SH-SY5Y (cell line): ENCODE data around the gene TESK1.

Source experiments
- GATA2 ChIP-seq: IDR thresholded peaks from 2 replicates; pipeline ENCODE4 v1.6.1; 2011; ENCODE audit warnings: mild to moderate bottlenecking, low read depth, low read length
- GATA3 ChIP-seq: IDR thresholded peaks from 2 replicates; pipeline ENCODE4 v1.6.1; 2011; ENCODE audit warnings: low read depth, mild to moderate bottlenecking, low read length, moderate library complexity

TESK1 gene

GRCh38 chr9:35653611-35654010 lies 48.5 kb downstream of the TESK1 start:
- TF ChIP-seq GATA2 (no peak), GATA3 (no peak)

- TF ChIP-seq GATA3: no peak
- TF ChIP-seq GATA2: no peak
These were observed 51.3 kb downstream of the TESK1 start for GRCh38 chr9:35656348-35656747.

GRCh38 chr9:35656831-35657545 lies 51.9 kb downstream of the TESK1 start:
- TF ChIP-seq GATA3 (no peak), GATA2 (no peak)

- TF ChIP-seq GATA2 (no peak), GATA3 (no peak)
These were observed 52.6 kb downstream of the TESK1 start, which contains the start of gene RMRP for GRCh38 chr9:35657546-35658136. RMRP (minus strand) TSS chr9:35658019.

GRCh38 chr9:35658137-35658967 lies 53.3 kb downstream of the TESK1 start, which contains the start of gene CCDC107:
CCDC107 (plus strand) TSS chr9:35658292; CDS start chr9:35658380, 88 bp downstream.
- TF ChIP-seq GATA2 (no peak), GATA3 (no peak)

- TF ChIP-seq GATA2 (no peak), GATA3 (no peak)
These were observed 53.8 kb downstream of the TESK1 start for GRCh38 chr9:35658968-35659220.

- TF ChIP-seq GATA2: no peak
- no peak for TF ChIP-seq GATA3
These were observed 54.3 kb downstream of the TESK1 start for GRCh38 chr9:35659340-35659739.
